ENCODE data around the gene TNPO3. TPM values are rescaled to one million over a fixed set of nuclear protein-coding genes. Genes with fewer than 3 reads are reported as not detected.

The TNPO3 gene
- 10 to 100 TPM; 17.1 to 18.7 TPM for total RNA-seq
- polyA plus RNA-seq (2013, experiment 1 of 2) = 27.2 TPM
- 32.3 TPM for polyA plus RNA-seq (2013, experiment 2 of 2)
- total RNA-seq = 65.3 to 233 (median 109) reads per million in 172 experiments

GRCh38 chr7:129054438-129055293 lies at the start of gene TNPO3:
Gene TNPO3 (minus strand): TSS chr7:129055111. CDS start chr7:129054770, 341 bp downstream.
- Histone ChIP-seq H3K4me1 (ENCODE audit: insufficient read depth, low read length) (peaks cover 25% of the 10 kb centered on the region), H3K4me3 (ENCODE audit: low read length) (peak within 1 kb of the TSS; percentile 88), H3K27ac (ENCODE audit: low read depth in 1 of 2, low read length in 2 of 2) (peak within 1 kb of the TSS; percentile 91 to 98), H3K36me3 (ENCODE audit: insufficient read depth, low read length) (peaks cover 2% of the 10 kb centered on the region), H3K9me3 (ENCODE audit: control insufficient read depth in 1 of 2, insufficient read depth in 1 of 2, low read length in 2 of 2) (no peaks in the 10 kb centered on the region), H3K27me3 (ENCODE audit: control insufficient read depth in 1 of 2, insufficient read depth in 2 of 2, low read length in 2 of 2) (peaks cover 0 to 4% of the 10 kb centered on the region in 2 experiments)
- TF ChIP-seq CTCF (IDR thresholded peaks at IDR 0.05) = no peak
- intact Hi-C loops (cut with DNase I, micrococcal nuclease) = loop anchor here (5.0 to 10.0 kb wide), 10 partner anchors 38 to 1467 kb away; partner anchors contain the start of genes ARF5 (in 1 of the 2), GCC1 (in 1 of the 2), KLHDC10 (in 1 of the 2) and NRF1 (in 1 of the 2)
- Mint-ChIP-seq H3K27me3 (no peaks in the 10 kb centered on the region), H3K36me3 (ENCODE audit: low read depth) (peaks cover 30% of the 10 kb centered on the region), H3K4me1 (ENCODE audit: low read depth) (peaks cover 49% of the 10 kb centered on the region), H3K4me3 (peak within 1 kb of the TSS; percentile 99), H3K9me3 (no peaks in the 10 kb centered on the region), H3K27ac (peak within 1 kb of the TSS; percentile 96)
- peak; percentile 80 to 94 (median 86) for DNase-seq
- ChIA-PET POLR2A (interaction anchor here (0.5 to 1.9 kb wide), 13 partner anchors 10 to 316 kb away, joined by 3 to 9 read pairs (median 3); partner anchors contain the start of gene CALU), CTCF (interaction anchor here (1.2 to 1.4 kb wide), 2 partner anchors 37 to 711 kb away, joined by 3 to 6 read pairs; partner anchors contain the start of gene RBM28)
- peak; percentile 87 for ATAC-seq (ENCODE audit: poor library complexity)

- intact Hi-C loops (cut with DNase I, micrococcal nuclease) = loop anchor here in 1 of 2 experiments (5.0 kb wide), 1 partner anchor 721 kb away; no protein-coding TSS in a partner anchor
- Histone ChIP-seq H3K4me3 (ENCODE audit: low read length) (no peak overlapping the region), H3K27me3 (ENCODE audit: control insufficient read depth in 1 of 2, insufficient read depth in 2 of 2, low read length in 2 of 2) (no peaks in the 10 kb centered on the region), H3K9me3 (ENCODE audit: control insufficient read depth in 1 of 2, insufficient read depth in 1 of 2, low read length in 2 of 2) (no peaks in the 10 kb centered on the region), H3K36me3 (ENCODE audit: insufficient read depth, low read length) (no peaks in the 10 kb centered on the region), H3K27ac (ENCODE audit: low read depth in 1 of 2, low read length in 2 of 2) (no peak overlapping the region), H3K4me1 (ENCODE audit: insufficient read depth, low read length) (no peaks in the 10 kb centered on the region)
- DNase-seq = no peak
- TF ChIP-seq CTCF (IDR thresholded peaks at IDR 0.05) = no peak
- Mint-ChIP-seq H3K27ac (no peak overlapping the region), H3K36me3 (ENCODE audit: low read depth) (no peaks in the 10 kb centered on the region), H3K4me3 (no peak overlapping the region), H3K4me1 (ENCODE audit: low read depth) (no peaks in the 10 kb centered on the region), H3K9me3 (no peaks in the 10 kb centered on the region), H3K27me3 (no peaks in the 10 kb centered on the region)
- POLR2A ChIA-PET = no interaction called here
- CTCF ChIA-PET = no interaction called here
- no peak for ATAC-seq (ENCODE audit: poor library complexity)
Observed at GRCh38 chr7:129103561-129104324, 48.8 kb upstream of the TNPO3 start.

GRCh38 chr7:129101746-129102145 lies 46.8 kb upstream of the TNPO3 start:
- intact Hi-C loops (cut with DNase I, micrococcal nuclease) = loop anchor here in 1 of 2 experiments (5.0 kb wide), 1 partner anchor 719 kb away; no protein-coding TSS in a partner anchor
- Histone ChIP-seq H3K36me3 (ENCODE audit: insufficient read depth, low read length) (no peaks in the 10 kb centered on the region), H3K27me3 (ENCODE audit: control insufficient read depth in 1 of 2, insufficient read depth in 2 of 2, low read length in 2 of 2) (no peaks in the 10 kb centered on the region), H3K4me3 (ENCODE audit: low read length) (no peak overlapping the region), H3K9me3 (ENCODE audit: control insufficient read depth in 1 of 2, insufficient read depth in 1 of 2, low read length in 2 of 2) (no peaks in the 10 kb centered on the region), H3K4me1 (ENCODE audit: insufficient read depth, low read length) (no peaks in the 10 kb centered on the region), H3K27ac (ENCODE audit: low read depth in 1 of 2, low read length in 2 of 2) (no peak overlapping the region)
- Mint-ChIP-seq H3K27ac (no peak overlapping the region), H3K4me1 (ENCODE audit: low read depth) (peaks cover 3% of the 10 kb centered on the region), H3K36me3 (ENCODE audit: low read depth) (no peaks in the 10 kb centered on the region), H3K27me3 (no peaks in the 10 kb centered on the region), H3K9me3 (no peaks in the 10 kb centered on the region), H3K4me3 (no peak overlapping the region)
- no peak for TF ChIP-seq CTCF (IDR thresholded peaks at IDR 0.05)
- DNase-seq (no peak), ATAC-seq (ENCODE audit: poor library complexity) (no peak)
- ChIA-PET POLR2A (interaction anchor here (1.2 kb wide), 1 partner anchor 48 kb away, joined by 3 read pairs; no protein-coding TSS in a partner anchor), CTCF (interaction anchor here (0.7 kb wide), 1 partner anchor 1860 kb away, joined by 3 read pairs; no protein-coding TSS in a partner anchor)

Data from CD4-positive, alpha-beta T cell (primary cell).